H1 (cell line): ENCODE data around the gene WNT1. TPM values are rescaled to one million over a fixed set of nuclear protein-coding genes. Genes with fewer than 3 reads are reported as not detected.

ENCODE experiments used
- ATF3 ChIP-seq: IDR thresholded peaks from 2 replicates; pipeline ENCODE4 v1.6.1; 2011; ENCODE audit warnings: low read depth, mild to moderate bottlenecking, low read length; ENCODE audit not compliant: insufficient read depth
- SUZ12 ChIP-seq: fragments of 200-600 bp; sonication (generic); IDR thresholded peaks from 2 replicates; pipeline ENCODE4 v1.6.1; 2012; ENCODE audit warnings: mild to moderate bottlenecking, inconsistent platforms, low read length, moderate library complexity, mixed read lengths
- polyA plus RNA-seq, 7 experiments: library from polyadenylated mRNA; depleted of rRNA in 3 of 7; stranded (reverse) in 5 of 7; unstranded in 2 of 7; fragments of >200 nt in 5 of 7; fragments of 200-250 nt in 2 of 7; gene quantifications; 1 replicate in 5 of 7; 2 replicates in 1 of 7; 4 replicates in 1 of 7; pipeline versions ENCODE4 v1.2.1 to v1.2.3, GENCODE V29; 2011 to 2013; ENCODE audit warnings: missing spikeins in 2 of 7, mixed read lengths in 2 of 7
- total RNA-seq: library from RNA; stranded (reverse); fragmentation: NEBNext Ultra II Directional; extraction: Animal tissue kit (Norgen Biotek cat#: 25700); gene quantifications from 2 replicates; pipeline ENCODE4 v1.2.1, GENCODE V29; 2021

The WNT1 gene
- total and polyA plus RNA-seq, 2 of the 8 experiments (the other 6 are each of a cell fraction or from before 2014, with no cell fraction given): not detected

- TF ChIP-seq SUZ12: no peak
- TF ChIP-seq ATF3: no peak
These were observed 48.8 kb downstream of the WNT1 start (continued) for GRCh38 chr12:49026678-49027480.
